Left lung (tissue), 10 donors: ENCODE data around the gene GRIA4. TPM values are rescaled to one million over a fixed set of nuclear protein-coding genes. Genes with fewer than 3 reads are reported as not detected.
"Not testable (repeated sequence)": the region's sequence is repeated elsewhere in the genome, so short reads cannot be mapped to it uniquely, and the experiment has no call there.

Source experiments
- ATAC-seq: fragments of 200-7000 bp; cut with Tn5 transposase; one replicate; pipeline ENCODE4 v1.9.1; 2020; ENCODE audit warnings: moderate library complexity
- DNase-seq, 4 donors: peaks; one replicate each; pipeline ENCODE4 v3.0.0-alpha.2; 2013 to 2020
- H3K27ac ChIP-seq, 2 donors: fragments of 200-600 bp; sonication (generic) in 1 of 2; one replicate each; pipeline versions ENCODE4 v1.5.0 to v1.8.0; 2020 to 2021
- H3K27me3 ChIP-seq, 2 donors: fragments of 200-600 bp; sonication (generic) in 1 of 2; one replicate each; pipeline versions ENCODE4 v1.5.0 to v1.8.0; 2020 to 2021
- H3K36me3 ChIP-seq, 2 donors: fragments of 200-600 bp; sonication (generic) in 1 of 2; one replicate each; pipeline versions ENCODE4 v1.5.0 to v1.8.0; 2020 to 2021
- H3K4me1 ChIP-seq, 2 donors: fragments of 200-600 bp; one replicate each; pipeline ENCODE4 v1.8.0; 2021
- H3K4me3 ChIP-seq, 2 donors: fragments of 200-600 bp; sonication (generic) in 1 of 2; one replicate each; pipeline versions ENCODE4 v1.5.0 to v1.8.0; 2020 to 2021; ENCODE audit warnings: mild to moderate bottlenecking in 1 of 2
- H3K9me3 ChIP-seq, 2 donors: fragments of 200-600 bp; sonication (generic) in 1 of 2; one replicate each; pipeline versions ENCODE4 v1.5.0 to v1.8.0; 2020 to 2021
- intact Hi-C, 2 donors: fragments of 100-400 bp; cut with DNase I; formaldehyde crosslinking; loops; one replicate each; pipeline versions ENCODE4 v1.11.2 to v1.14.2; 2022
- polyA plus RNA-seq, 6 donors: library from polyadenylated mRNA; unstranded; fragments of 120-200 nt; gene quantifications; one replicate each; pipeline ENCODE4 v1.2.1, GENCODE V29; 2013; ENCODE audit not compliant: insufficient read length in 6 of 6
- total RNA-seq, 2 donors: library from RNA; stranded (reverse); fragmentation: NEBNext Ultra II Directional; extraction: Animal tissue kit (Norgen Biotek cat#: 25700); gene quantifications; one replicate each; pipeline ENCODE4 v1.2.1, GENCODE V29; 2021
- TF ChIP-seq, protein P1 (sequence below), 2 donors: fragments of 200-600 bp; sonication (generic) in 1 of 2; IDR thresholded peaks; one replicate each; pipeline versions ENCODE4 v1.5.0 to v1.8.0; 2021; ENCODE audit warnings: antibody characterized with exemption in 2 of 2
- donor health status: DM: no; HTN: yes; CAD: no.
- donor health status: DM: no; HTN: no; CAD: no.

Gene GRIA4
- total and polyA plus RNA-seq, 8 donors: 0.27 to 0.98 (median 0.63) TPM; not detected in 2

DNA sequence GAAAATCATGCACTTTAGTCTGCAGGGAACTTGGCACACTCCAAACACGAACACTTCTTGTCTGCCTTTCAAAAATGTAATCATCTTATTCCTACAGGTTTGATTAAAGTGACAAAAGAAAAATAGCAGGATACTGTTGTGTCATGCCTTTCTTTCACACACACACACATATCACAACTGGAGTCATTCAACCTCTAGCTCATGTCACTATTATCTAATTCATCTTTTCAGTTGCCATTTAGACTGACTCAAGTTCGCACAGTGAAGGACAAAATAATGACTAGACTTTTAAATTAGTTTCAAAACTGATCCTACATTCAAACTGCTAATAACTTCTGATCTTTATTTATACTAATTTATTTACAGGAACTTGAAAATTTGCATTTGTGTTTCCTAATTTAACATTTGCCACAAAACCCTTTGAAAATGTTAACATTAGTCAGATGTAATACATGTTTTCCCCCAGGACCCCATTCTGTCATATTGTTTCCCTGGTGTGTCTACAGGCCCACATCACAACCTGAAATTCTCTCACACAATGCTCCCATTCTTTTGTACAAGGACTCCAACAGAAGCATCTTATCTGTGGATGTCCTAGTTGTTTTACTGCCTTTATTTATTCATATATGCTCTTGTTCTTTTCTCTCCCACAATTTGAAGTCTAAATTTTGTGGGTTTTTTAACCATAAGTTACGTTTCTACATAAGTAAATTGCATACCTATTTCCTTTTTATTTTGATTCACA lies 171.1 kb downstream of the GRIA4 start:
- no peaks in the 10 kb centered on the region for H3K9me3 ChIP-seq
- intact Hi-C loops: no loop called here
- H3K27me3 ChIP-seq: no peaks in the 10 kb centered on the region
- H3K27ac ChIP-seq: no peak overlapping the region
- TF ChIP-seq, protein P1, sequence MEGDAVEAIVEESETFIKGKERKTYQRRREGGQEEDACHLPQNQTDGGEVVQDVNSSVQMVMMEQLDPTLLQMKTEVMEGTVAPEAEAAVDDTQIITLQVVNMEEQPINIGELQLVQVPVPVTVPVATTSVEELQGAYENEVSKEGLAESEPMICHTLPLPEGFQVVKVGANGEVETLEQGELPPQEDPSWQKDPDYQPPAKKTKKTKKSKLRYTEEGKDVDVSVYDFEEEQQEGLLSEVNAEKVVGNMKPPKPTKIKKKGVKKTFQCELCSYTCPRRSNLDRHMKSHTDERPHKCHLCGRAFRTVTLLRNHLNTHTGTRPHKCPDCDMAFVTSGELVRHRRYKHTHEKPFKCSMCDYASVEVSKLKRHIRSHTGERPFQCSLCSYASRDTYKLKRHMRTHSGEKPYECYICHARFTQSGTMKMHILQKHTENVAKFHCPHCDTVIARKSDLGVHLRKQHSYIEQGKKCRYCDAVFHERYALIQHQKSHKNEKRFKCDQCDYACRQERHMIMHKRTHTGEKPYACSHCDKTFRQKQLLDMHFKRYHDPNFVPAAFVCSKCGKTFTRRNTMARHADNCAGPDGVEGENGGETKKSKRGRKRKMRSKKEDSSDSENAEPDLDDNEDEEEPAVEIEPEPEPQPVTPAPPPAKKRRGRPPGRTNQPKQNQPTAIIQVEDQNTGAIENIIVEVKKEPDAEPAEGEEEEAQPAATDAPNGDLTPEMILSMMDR (IDR thresholded peaks at IDR 0.05): no peak
- no peaks in the 10 kb centered on the region for H3K4me1 ChIP-seq
- ATAC-seq: no peak
- DNase-seq: no peak
- no peaks in the 10 kb centered on the region for H3K36me3 ChIP-seq
- H3K4me3 ChIP-seq: no peak overlapping the region

DNA sequence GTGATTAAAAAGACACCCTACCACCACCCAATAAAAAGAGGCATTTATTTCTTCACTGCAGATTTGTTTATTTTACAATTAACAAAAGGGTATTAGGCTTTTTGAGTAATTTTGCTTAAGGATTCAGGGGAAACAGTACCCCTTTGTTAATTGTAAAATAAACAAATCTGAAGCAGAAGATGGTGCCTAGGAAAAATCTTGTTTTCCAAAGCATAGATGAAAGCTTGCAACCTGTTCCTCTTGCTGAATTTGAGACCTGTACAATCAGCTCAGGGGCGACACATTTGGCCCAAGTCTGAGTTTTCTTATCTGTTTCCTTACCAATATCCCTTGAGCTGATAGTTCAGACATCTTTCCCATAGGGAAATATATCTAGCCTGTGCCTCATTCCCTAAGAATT lies 171.9 kb downstream of the GRIA4 start:
- H3K9me3 ChIP-seq: no peaks in the 10 kb centered on the region
- no peak overlapping the region for H3K27ac ChIP-seq
- no peaks in the 10 kb centered on the region for H3K36me3 ChIP-seq
- TF ChIP-seq, protein P1 (IDR thresholded peaks at IDR 0.05): no peak
- intact Hi-C loops: no loop called here
- no peaks in the 10 kb centered on the region for H3K4me1 ChIP-seq
- no peak for ATAC-seq
- no peak overlapping the region for H3K4me3 ChIP-seq
- DNase-seq: no peak
- H3K27me3 ChIP-seq: no peaks in the 10 kb centered on the region

DNA sequence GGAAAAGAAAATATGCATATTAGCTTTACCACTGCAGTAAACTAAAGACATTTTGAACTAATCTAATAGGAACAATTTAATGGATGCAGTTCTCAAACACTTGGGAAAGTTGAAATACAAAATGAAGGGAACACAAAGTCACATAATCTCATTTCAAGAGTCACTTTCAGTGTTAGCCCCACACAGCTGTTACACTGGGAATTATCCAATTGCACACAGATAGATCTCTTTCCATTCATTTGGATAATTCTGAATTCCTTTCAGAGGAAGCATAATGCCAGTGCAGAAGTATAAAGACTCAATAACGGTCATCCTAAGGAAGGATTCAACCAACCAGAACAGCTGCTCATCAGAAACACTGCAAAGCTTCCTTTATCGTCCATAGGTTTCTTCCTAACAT lies 173.3 kb downstream of the GRIA4 start:
- ATAC-seq (no peak), DNase-seq (no peak)
- Histone ChIP-seq H3K4me3 (no peak overlapping the region), H3K27me3 (no peaks in the 10 kb centered on the region), H3K4me1 (no peaks in the 10 kb centered on the region), H3K27ac (no peak overlapping the region), H3K36me3 (no peaks in the 10 kb centered on the region), H3K9me3 (no peaks in the 10 kb centered on the region)
- TF ChIP-seq, protein P1 (IDR thresholded peaks at IDR 0.05): no peak
- intact Hi-C loops: no loop called here

DNA sequence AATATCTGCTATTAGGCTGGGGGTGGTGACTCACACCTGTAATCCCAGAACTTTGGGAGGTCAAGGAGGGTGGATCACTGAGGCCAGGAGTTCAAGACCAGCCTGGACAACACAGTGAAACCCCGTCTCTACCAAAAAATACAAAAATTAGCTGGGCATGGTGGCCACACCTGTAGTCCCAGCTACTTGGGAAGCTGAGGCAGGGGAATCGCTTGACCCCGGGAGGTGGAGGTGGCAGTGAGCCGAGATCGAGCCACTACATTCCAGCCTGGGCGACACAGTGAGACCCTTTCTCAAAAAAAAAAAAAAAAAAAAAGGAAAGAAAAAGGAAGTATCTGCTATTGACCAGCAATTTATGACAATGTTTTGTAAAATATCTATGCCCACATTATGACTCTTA lies 176.0 kb downstream of the GRIA4 start:
- H3K4me3 ChIP-seq, H3K4me1 ChIP-seq, H3K27me3 ChIP-seq, H3K9me3 ChIP-seq, ATAC-seq, H3K27ac ChIP-seq, intact Hi-C loops, H3K36me3 ChIP-seq: not testable (repeated sequence)
- peak in 1 of 4 donors; percentile 22 for DNase-seq

DNA sequence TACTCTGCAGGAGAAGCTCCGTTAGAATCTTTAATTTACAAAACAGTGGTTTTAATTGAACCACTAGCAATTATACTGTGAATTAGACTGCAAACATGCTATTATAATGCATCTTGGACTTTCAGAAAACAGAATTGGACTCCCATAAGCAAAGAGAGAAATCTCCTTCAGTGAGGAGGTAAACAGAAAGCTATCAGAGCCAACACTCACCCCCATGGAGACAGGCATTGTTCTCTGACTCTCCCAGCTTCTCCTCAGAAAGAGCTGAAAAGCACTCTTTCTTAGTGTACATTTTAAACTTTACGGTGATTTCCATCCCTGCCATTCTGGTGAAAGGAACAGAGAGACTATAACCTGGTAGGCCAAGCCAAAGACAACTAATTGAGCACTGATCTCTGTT lies 176.9 kb downstream of the GRIA4 start:
- H3K4me1 ChIP-seq: no peaks in the 10 kb centered on the region
- no peaks in the 10 kb centered on the region for H3K27me3 ChIP-seq
- intact Hi-C loops: no loop called here
- TF ChIP-seq, protein P1 (IDR thresholded peaks at IDR 0.05): no peak
- H3K27ac ChIP-seq: no peak overlapping the region
- ATAC-seq (no peak), DNase-seq (no peak)
- H3K9me3 ChIP-seq: no peaks in the 10 kb centered on the region
- H3K4me3 ChIP-seq: no peak overlapping the region
- no peaks in the 10 kb centered on the region for H3K36me3 ChIP-seq
